GM06990 (cell line): ENCODE results near the gene PMS1.
"Not testable (repeated sequence)": the region's sequence is repeated elsewhere in the genome, so short reads cannot be mapped to it uniquely, and the experiment has no call there.

Experiments used
- DNase-seq: peaks from one replicate; pipeline ENCODE4 v3.0.0-alpha.2; 2011; ENCODE audit not compliant: insufficient read length; ENCODE audit errors: extremely low read depth
- H3K27me3 ChIP-seq: replicated peaks from 2 replicates; pipeline ENCODE4 v1.6.0; 2011; ENCODE audit warnings: low read length; ENCODE audit not compliant: control insufficient read depth, insufficient read depth
- H3K36me3 ChIP-seq: 2 replicates; pipeline ENCODE4 v1.5.1; 2011; ENCODE audit warnings: low read length; ENCODE audit not compliant: control insufficient read depth, insufficient read depth
- H3K4me3 ChIP-seq: replicated peaks from 2 replicates; pipeline ENCODE4 v1.5.1; 2011; ENCODE audit warnings: low read depth, mild to moderate bottlenecking, control low read depth, low read length
- TF ChIP-seq, protein P1 (sequence below): IDR thresholded peaks from 2 replicates; pipeline ENCODE4 v1.5.1; 2011; ENCODE audit warnings: low read length, control low read depth, mild to moderate bottlenecking, inconsistent platforms; ENCODE audit not compliant: insufficient read depth, poor library complexity, severe bottlenecking

PMS1 gene

DNA sequence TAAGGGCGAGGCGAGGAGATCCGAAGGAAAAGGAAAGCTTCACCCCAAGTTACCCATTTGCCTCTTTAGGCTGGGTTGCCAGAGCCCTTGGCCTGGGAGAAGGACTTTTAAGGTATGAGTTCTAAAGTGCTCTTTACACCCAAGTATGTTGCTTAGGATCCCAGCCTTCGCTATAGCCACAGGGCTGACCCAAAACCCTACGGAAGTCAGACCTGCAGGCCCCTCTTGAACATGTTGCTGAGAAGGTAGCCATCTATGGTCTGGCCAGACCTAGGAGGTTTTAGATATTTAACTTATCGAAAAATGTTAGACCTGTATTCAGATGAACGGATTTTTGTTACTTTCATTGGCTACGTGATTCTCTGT, 95.4 kb downstream of the PMS1 start:
- Histone ChIP-seq H3K4me3 (no peak overlapping the region), H3K36me3 (peaks cover 2% of the 10 kb centered on the region; the same call in 1 of the 2 replicates), H3K27me3 (no peaks in the 10 kb centered on the region)
- TF ChIP-seq, protein P1, sequence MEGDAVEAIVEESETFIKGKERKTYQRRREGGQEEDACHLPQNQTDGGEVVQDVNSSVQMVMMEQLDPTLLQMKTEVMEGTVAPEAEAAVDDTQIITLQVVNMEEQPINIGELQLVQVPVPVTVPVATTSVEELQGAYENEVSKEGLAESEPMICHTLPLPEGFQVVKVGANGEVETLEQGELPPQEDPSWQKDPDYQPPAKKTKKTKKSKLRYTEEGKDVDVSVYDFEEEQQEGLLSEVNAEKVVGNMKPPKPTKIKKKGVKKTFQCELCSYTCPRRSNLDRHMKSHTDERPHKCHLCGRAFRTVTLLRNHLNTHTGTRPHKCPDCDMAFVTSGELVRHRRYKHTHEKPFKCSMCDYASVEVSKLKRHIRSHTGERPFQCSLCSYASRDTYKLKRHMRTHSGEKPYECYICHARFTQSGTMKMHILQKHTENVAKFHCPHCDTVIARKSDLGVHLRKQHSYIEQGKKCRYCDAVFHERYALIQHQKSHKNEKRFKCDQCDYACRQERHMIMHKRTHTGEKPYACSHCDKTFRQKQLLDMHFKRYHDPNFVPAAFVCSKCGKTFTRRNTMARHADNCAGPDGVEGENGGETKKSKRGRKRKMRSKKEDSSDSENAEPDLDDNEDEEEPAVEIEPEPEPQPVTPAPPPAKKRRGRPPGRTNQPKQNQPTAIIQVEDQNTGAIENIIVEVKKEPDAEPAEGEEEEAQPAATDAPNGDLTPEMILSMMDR, result no peak
- no peak for DNase-seq

DNA sequence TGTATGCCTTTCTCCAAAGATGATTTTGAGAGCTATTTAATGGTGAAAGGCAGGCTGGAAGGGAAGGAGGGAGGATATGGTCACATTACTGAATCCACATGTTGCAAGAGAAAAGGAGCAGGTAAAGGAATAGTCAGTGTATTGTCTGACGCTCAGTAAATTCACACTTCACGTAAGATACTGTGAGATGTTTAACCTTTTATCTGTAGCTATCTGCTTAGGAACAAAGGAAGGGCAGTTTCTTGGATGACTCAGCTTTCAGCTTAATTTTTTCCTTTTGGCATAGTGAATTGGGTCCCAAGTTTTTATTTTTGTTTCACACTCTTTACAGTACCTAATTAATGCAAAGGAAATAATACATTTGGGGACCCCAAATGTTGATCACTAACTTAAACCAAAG, 96.2 kb downstream of the PMS1 start:
- Histone ChIP-seq H3K36me3 (peaks cover 2% of the 10 kb centered on the region; the same call in 1 of the 2 replicates), H3K27me3 (no peaks in the 10 kb centered on the region), H3K4me3 (no peak overlapping the region)
- no peak for DNase-seq
- TF ChIP-seq, protein P1, result no peak

DNA sequence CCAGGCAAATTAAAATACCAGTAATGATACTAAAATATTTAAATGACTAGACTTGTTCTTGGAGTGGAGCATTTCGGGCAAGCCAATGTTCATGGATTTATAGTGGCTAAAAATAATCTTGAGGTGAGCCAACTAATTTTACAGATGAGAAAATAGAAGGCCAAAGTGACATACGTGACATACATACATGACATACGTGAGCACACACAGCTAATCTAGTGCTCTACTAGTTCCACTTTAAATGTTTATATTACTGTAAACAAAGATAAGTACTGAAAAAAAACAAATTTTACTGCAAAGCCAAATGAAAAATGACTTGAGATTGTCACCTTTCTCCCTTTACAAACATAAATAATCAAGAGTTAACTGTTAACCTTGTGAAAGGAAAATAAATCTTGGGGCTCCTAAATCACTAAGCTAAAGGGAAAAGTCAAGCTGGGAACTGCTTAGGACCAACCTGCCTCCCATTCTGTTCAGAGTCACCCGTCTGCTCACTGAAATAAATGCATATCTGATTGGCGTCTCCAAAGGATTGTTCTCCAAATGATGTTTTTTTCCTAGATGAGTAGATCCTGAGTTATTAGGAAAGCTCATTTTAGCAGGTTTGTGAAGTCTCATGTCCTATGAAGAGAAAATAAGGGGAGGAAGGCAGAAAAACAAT, 96.7 kb downstream of the PMS1 start:
- DNase-seq, result no peak
- H3K27me3 ChIP-seq, result no peaks in the 10 kb centered on the region
- H3K4me3 ChIP-seq, result no peak overlapping the region
- TF ChIP-seq, protein P1, result no peak
- peaks cover 2% of the 10 kb centered on the region; the same call in 1 of the 2 replicates for H3K36me3 ChIP-seq

GRCh38 chr2:189885368-189885767, 101.1 kb downstream of the PMS1 start:
- H3K4me3 ChIP-seq, result no peak overlapping the region
- no peak for DNase-seq
- no peaks in the 10 kb centered on the region for H3K27me3 ChIP-seq
- no peaks in the 10 kb centered on the region for H3K36me3 ChIP-seq
- TF ChIP-seq, protein P1, result no peak

- not testable (repeated sequence) for H3K4me3 ChIP-seq, DNase-seq, H3K27me3 ChIP-seq, H3K36me3 ChIP-seq
Observed at GRCh38 chr2:189892546-189893294, 108.5 kb downstream of the PMS1 start.

DNA sequence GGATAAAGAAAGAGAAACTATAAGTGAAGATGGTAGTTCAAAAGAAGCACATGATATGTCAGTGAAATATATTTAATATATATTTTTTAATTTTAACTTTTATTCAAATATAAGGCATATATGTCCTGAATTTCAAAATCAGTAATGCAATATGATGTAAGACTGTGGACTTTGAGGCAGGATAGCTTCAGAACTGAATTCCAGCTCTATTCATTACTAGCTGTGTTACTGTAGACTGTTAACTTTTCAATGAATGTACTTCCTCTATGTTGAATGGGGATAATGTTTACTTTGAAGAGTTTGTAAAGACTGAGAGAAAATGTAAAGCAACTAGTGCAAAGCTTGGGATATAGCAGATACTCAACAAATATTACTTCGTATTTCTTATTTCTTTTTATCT, 112.6 kb downstream of the PMS1 start:
- TF ChIP-seq, protein P1, result no peak
- Histone ChIP-seq H3K27me3 (no peaks in the 10 kb centered on the region), H3K4me3 (no peak overlapping the region), H3K36me3 (no peaks in the 10 kb centered on the region)
- no peak for DNase-seq
